Panc1 (cell line): Measurements from ENCODE around the gene BCO2.

Experiments
- CTCF ChIP-seq: fragments of 450-650 bp; IDR thresholded peaks from 2 replicates; pipeline ENCODE4 v1.5.1; 2017; ENCODE audit warnings: mild to moderate bottlenecking
- POLR2AphosphoS5 ChIP-seq: IDR thresholded peaks from 2 replicates; pipeline ENCODE4 v1.6.1; 2012; ENCODE audit warnings: mild to moderate bottlenecking, low read depth, low read length, moderate library complexity
- REST ChIP-seq, 2 experiments: IDR thresholded peaks; 2 replicates each; pipeline ENCODE4 v1.6.1; 2011 to 2012; ENCODE audit warnings: low read depth in 2 of 2, control low read depth in 1 of 2, low read length in 1 of 2, mild to moderate bottlenecking in 1 of 2, moderate library complexity in 1 of 2; ENCODE audit not compliant: insufficient read depth in 1 of 2

GRCh38 chr11:112260490-112260889 is 85.2 kb downstream of the BCO2 start, which contains the start of gene PLET1:
- TF ChIP-seq CTCF = no peak
- TF ChIP-seq REST (IDR thresholded peaks at IDR 0.05; ENCODE audit: insufficient read depth in 1 of 2, low read depth in 2 of 2, low read length in 1 of 2) = no peak
- TF ChIP-seq POLR2AphosphoS5 = no peak
